Effector memory CD8-positive, alpha-beta T cell (primary cell): ENCODE data around the gene CASZ1.

Experiments used
- ATAC-seq: fragments of 150-1000 bp; cut with Tn5 transposase; replicated peaks from 2 replicates; pipeline ENCODE4 v1.10.0; 2021; ENCODE audit warnings: mild to moderate bottlenecking, moderate library complexity
- DNase-seq, 3 experiments: peaks; one replicate each; pipeline ENCODE4 v3.0.0; 2021
- H3K27ac Mint-ChIP-seq, 2 donors: one replicate each; pipeline ENCODE4 v1.8.0; 2022; ENCODE audit warnings: mild to moderate bottlenecking in 2 of 2, mixed read lengths in 2 of 2, moderate library complexity in 2 of 2
- H3K27me3 Mint-ChIP-seq, 2 donors: one replicate each; pipeline ENCODE4 v1.8.0; 2022; ENCODE audit warnings: mixed read lengths in 2 of 2
- H3K36me3 Mint-ChIP-seq: one replicate; pipeline ENCODE4 v1.8.0; 2022; ENCODE audit warnings: mild to moderate bottlenecking, moderate library complexity, mixed read lengths; ENCODE audit not compliant: insufficient read depth
- H3K4me1 Mint-ChIP-seq, 2 donors: one replicate each; pipeline ENCODE4 v1.8.0; 2022; ENCODE audit warnings: low read depth in 2 of 2, mixed read lengths in 2 of 2
- H3K4me3 Mint-ChIP-seq, 2 donors: one replicate each; pipeline ENCODE4 v1.8.0; 2022; ENCODE audit warnings: mild to moderate bottlenecking in 2 of 2, mixed read lengths in 2 of 2, moderate library complexity in 2 of 2
- H3K9me3 Mint-ChIP-seq, 2 donors: one replicate each; pipeline ENCODE4 v1.8.0; 2022; ENCODE audit warnings: mixed read lengths in 2 of 2

CASZ1 gene

DNA sequence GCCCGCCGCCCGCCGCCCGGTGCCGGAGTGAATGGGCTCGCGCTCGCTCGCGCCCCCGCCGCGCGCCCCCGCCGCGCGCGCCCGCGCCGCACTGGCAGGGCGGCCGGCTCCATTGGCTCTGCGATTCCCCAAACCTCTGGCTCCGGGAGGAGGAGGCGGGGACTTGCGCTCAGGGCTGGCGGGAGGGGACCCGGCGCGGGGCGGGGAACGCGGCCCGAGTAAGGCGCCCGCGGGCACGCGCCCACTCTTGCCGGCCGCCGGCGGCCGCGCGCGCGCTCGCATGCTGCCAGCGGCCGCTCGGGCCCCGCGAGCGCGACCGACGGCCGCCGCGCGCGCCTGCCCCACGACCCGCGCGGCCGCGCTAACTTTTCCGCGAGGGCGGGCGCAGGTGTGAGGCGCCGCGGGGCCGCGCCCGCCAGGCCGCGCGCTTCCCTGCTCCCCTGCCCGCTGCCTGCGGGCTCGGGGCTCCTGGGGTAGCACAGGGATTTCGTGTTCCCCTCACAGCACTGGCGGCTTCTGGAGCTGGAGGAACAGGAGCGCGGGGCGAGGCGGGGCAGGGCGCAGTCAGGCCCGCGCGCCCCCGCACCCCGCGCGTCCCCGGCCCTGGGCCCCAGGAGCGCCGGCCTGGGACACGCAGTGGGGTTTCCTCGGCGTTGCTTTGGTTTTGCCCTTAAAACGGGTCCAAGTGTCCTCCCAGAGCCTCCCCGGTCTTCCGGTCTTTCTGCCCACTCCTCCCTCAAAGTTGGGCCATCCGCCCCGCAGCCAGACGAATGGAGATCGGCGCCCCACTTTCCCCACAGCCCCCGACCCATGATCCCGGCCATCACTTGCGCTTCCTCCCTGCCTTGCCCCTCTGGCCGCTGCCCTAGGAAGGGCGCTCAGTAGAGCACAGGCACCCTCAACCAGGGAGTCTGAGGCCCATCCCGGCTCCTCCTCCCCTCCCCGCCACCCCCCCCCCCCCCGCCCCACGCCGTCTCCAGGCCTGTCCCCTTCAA lies 101.5 kb downstream of the CASZ1 start:
- H3K9me3 Mint-ChIP-seq, result no peaks in the 10 kb centered on the region
- peak overlapping the region; percentile 82 to 91 for H3K27ac Mint-ChIP-seq
- ATAC-seq (peak; percentile 70), DNase-seq (peak; percentile 72 to 77 (median 76))
- peak overlapping the region; percentile 85 to 95 for H3K4me3 Mint-ChIP-seq
- peaks cover 21% of the 10 kb centered on the region for H3K36me3 Mint-ChIP-seq
- no peaks in the 10 kb centered on the region for H3K27me3 Mint-ChIP-seq
- H3K4me1 Mint-ChIP-seq, result peaks cover 20 to 22% of the 10 kb centered on the region in 2 donors

DNA sequence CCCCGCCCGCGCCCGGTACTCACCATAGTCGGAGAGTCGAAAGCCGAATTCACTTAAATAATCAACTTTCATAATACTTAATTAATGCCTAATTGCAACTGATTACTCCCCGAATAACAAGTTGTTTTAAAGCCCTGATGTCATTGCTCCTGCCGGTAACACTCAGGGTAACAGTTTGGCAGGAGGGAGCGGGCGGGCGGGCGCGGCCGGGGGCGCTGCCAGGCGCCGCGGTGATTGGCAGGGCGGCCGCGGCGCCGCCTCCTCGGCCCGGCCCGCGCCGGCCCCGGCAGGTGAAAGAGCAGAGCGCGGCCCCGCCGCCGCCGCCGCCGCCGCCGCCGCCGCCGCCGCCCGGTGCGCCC lies 102.2 kb downstream of the CASZ1 start:
- DNase-seq, result peak in 1 of 3 experiments; percentile 32
- ATAC-seq, result peak; percentile 69
- Mint-ChIP-seq H3K27ac (peak overlapping the region; percentile 82 to 91), H3K9me3 (no peaks in the 10 kb centered on the region), H3K36me3 (peaks cover 21% of the 10 kb centered on the region), H3K27me3 (no peaks in the 10 kb centered on the region), H3K4me1 (peaks cover 23 to 26% of the 10 kb centered on the region in 2 donors), H3K4me3 (peak overlapping the region; percentile 85 to 95)

DNA sequence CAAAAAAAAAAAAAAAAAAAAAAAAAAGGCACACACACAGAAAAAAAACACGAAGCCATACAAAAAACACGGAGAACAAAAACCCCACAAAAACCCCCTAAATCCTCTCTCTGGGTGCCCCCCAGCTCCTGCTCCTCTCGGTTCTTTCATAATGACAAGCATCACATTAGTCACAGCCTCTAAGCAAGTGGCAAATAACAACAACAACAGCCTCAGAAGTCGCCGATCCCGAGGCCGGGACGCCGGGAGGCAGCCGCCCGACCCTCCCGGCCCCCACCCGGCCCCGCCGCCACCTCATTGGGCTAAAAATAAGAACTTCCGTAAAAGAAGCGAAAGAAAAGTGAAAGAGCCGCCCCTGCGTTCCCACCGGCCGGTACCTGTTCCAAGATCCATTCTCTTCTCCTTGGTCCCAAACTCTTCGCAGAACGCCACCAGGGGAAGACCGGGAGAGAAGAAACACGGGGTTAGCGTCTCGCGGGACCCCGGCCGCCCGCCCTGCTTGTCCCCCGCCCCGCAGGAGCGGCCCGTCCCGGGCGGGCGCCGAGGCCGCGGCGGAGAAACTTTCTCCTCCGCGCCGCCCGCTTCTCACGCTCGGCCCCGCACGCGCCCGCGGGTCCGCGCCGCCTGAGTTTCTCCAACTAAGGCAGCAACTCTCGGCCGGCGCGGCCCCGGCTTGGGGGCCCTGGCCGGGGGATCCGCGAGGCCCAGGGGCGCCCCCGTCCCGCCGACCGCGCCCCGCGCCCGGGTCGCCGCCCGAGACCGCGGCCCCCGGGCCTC lies 102.8 kb downstream of the CASZ1 start:
- Mint-ChIP-seq H3K4me1 (peaks cover 23 to 28% of the 10 kb centered on the region in 2 donors), H3K27ac (peak overlapping the region; percentile 82 to 91), H3K4me3 (peak overlapping the region; percentile 85 to 95), H3K9me3 (no peaks in the 10 kb centered on the region), H3K36me3 (peaks cover 27% of the 10 kb centered on the region), H3K27me3 (no peaks in the 10 kb centered on the region)
- ATAC-seq, result peak; percentile 20
- DNase-seq, result peak; percentile 30 to 39 (median 32)

DNA sequence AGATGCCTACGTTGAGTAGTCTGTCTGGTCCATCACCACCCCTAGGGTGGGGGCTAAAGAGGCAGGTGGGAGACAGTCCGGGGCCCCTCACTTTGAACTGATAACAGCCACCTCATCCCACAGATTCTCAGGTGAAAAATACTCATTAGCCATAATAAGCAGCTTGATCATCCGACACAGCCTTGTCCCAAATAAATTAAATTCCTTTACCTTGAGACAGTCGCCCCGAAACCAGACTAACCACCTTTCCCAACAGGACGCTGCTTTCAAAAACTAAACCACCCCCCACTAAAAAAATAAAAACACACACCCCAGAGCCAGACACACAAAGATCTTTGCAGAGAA lies 103.3 kb downstream of the CASZ1 start:
- peak overlapping the region; percentile 85 to 95 for H3K4me3 Mint-ChIP-seq
- no peaks in the 10 kb centered on the region for H3K9me3 Mint-ChIP-seq
- no peaks in the 10 kb centered on the region for H3K27me3 Mint-ChIP-seq
- ATAC-seq (no peak), DNase-seq (no peak)
- peaks cover 24 to 32% of the 10 kb centered on the region in 2 donors for H3K4me1 Mint-ChIP-seq
- H3K36me3 Mint-ChIP-seq, result peaks cover 32% of the 10 kb centered on the region
- H3K27ac Mint-ChIP-seq, result peak overlapping the region; percentile 82 to 91

DNA sequence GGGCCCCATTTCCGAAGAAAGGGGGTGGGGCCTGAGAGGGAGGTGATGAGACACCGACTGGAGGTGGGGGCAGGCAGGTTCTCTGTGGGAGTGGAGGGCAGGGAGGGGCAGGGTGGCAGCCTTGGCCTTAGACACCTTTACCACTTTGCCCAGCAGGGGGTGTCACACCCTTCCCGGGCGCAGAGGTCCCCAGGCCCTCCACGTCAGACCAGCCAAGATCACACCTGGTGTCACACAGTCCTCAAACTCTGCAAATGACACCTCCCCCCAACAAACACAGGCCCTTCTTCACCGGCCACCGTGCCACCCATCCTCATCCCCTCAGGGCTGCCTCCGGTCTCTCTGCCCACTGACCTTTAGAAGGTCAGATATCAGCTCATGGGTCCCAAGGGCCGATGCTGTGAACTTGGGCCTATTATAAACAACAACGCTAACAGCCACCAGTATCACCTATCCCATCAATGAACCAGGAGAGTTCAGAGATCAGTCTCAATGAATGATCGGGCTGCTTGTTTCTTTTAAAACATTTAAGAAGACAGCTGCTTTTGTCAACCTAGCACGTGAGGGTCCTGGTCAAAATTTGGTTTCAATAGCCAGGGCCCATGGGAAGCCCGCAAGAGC lies 103.9 kb downstream of the CASZ1 start:
- H3K27ac Mint-ChIP-seq, result peak overlapping the region; percentile 82 to 91
- H3K27me3 Mint-ChIP-seq, result no peaks in the 10 kb centered on the region
- H3K9me3 Mint-ChIP-seq, result no peaks in the 10 kb centered on the region
- H3K4me1 Mint-ChIP-seq, result peaks cover 28 to 37% of the 10 kb centered on the region in 2 donors
- peaks cover 38% of the 10 kb centered on the region for H3K36me3 Mint-ChIP-seq
- DNase-seq (peak; percentile 54 to 57 (median 56)), ATAC-seq (peak; percentile 40)
- H3K4me3 Mint-ChIP-seq, result peak overlapping the region; percentile 85 to 95

DNA sequence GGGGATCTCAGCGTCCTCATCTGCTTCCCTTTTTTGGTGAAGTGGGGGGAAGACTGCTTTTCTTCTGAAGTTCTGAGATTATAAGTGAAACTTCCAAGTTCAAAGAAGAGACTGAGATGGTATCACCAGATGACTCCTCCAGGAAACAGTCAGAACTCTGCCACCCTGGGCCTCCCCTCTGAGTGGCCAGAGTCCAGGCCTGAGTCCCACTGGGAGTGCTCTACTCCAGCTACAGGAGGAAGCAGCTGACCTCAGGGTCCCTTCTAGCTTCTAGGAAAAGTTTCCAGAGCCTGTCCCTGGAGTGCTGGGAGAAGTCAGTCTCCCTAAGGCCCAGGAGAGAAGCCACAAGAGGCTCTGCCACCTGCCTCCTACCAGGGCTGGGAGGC lies 104.7 kb downstream of the CASZ1 start:
- Mint-ChIP-seq H3K27me3 (no peaks in the 10 kb centered on the region), H3K4me3 (no peak overlapping the region), H3K36me3 (peaks cover 46% of the 10 kb centered on the region), H3K9me3 (no peaks in the 10 kb centered on the region), H3K27ac (no peak overlapping the region), H3K4me1 (peaks cover 32 to 37% of the 10 kb centered on the region in 2 donors)
- no peak for ATAC-seq
- no peak for DNase-seq

DNA sequence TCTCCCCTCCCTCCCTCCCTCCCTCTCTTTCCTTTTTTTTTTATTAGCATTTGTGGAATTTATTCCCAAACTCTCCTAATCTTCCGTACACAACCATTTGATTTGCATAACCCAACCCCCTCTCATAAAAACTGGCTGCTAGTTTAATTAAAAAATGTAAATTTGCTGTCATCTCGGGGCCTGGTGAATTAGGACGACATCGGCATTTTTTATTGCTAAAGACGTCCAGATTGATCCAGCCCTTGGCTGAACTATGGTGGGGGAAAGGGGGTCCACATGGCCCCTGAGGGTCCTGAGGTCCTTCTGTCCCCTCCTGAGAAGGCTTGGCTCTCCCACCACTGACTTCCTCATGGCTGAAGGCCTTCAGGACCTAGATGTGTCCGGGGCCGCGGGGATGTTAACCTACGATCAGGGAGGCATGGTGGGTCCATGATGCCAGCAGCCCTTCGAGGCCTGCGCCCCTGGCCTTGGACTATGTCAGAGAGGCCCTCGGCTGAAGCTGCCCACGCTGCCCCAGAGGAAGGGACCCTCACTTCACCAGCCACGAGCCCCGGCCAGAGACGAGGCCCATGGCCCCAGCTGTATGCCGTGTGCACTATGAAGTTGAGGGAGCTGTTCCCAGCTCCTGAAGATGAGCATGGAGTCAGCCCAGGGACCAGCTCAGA lies 105.2 kb downstream of the CASZ1 start:
- DNase-seq (no peak), ATAC-seq (no peak)
- Mint-ChIP-seq H3K4me3 (no peak overlapping the region), H3K27me3 (no peaks in the 10 kb centered on the region), H3K9me3 (no peaks in the 10 kb centered on the region), H3K4me1 (peaks cover 35 to 40% of the 10 kb centered on the region in 2 donors), H3K27ac (no peak overlapping the region), H3K36me3 (peaks cover 50% of the 10 kb centered on the region)

DNA sequence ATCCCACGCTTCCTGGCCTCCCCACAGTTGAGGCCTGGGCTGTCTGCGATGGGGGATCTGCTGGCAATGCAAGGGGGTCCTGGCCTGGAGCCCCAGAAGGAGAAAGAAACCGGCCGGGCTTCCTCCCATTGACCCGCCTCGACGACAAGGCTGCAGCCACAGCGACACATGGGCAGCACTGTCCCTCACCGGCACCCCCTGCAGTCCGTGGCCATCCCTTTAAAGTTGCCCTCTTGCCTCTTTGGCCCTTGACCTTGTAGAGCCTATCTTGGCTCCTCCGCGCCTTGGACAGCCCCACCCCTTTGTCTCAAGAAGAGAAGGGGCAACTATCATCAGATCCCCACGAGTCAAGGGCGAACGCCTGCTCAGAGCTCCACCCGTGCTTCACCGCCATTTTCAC lies 106.0 kb downstream of the CASZ1 start:
- Mint-ChIP-seq H3K27me3 (no peaks in the 10 kb centered on the region), H3K36me3 (peaks cover 48% of the 10 kb centered on the region), H3K27ac (peak overlapping the region in 1 of 2 donors; percentile 65), H3K9me3 (no peaks in the 10 kb centered on the region), H3K4me1 (peaks cover 34 to 42% of the 10 kb centered on the region in 2 donors), H3K4me3 (no peak overlapping the region)
- DNase-seq (no peak), ATAC-seq (no peak)

DNA sequence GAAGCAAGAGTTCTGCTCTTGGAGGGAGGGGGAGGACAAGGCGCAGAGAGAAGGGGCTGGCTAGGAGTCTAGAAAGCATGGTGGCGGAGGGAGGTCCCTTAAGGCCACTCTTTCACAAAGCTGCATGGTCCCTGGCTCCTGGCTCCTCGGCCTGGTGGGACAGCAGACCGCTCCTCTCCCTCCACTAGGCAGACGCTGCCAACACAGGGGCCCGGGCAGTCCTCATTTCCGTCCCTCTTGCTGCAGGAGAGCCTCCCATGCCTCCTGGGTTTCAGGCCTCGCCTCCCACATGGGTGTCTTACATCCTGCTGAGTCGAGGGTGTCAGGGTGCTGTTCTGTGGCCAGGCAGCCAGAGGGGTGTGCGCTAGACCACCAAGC lies 108.0 kb downstream of the CASZ1 start:
- Mint-ChIP-seq H3K27me3 (no peaks in the 10 kb centered on the region), H3K36me3 (peaks cover 51% of the 10 kb centered on the region), H3K27ac (no peak overlapping the region), H3K9me3 (no peaks in the 10 kb centered on the region), H3K4me3 (no peak overlapping the region), H3K4me1 (peaks cover 38 to 48% of the 10 kb centered on the region in 2 donors)
- ATAC-seq (no peak), DNase-seq (no peak)

DNA sequence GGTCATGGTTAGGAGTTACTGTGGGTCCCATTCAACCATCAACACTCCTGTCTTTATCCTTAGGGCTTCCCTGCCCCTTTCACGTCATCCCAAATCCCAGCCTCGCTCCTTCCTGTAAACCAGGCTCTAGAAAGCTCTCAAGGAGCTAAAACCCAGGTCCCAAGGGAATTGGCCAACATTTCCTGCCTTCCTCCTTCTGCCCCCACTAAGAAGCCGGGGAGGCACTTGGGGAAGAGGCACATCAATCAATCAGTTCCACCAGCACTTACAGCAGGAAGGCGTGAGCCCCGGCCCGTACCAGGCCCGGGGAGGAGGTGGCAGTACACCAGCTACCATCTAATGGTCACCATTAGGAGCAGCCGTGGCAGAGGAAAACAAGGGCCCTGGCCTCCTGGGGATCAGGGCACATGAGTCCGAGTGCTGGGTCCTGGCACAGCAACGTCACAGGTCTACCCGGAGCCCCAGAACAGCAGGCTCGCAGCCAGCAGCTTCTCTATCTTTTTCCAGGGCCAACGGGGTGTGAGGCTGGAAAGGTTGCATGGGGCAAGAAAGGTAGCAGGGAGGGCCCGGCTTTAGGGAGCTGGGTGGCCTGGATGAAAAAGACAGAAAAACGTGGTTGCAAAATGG lies 108.6 kb downstream of the CASZ1 start:
- peaks cover 48% of the 10 kb centered on the region for H3K36me3 Mint-ChIP-seq
- no peak for DNase-seq
- H3K4me3 Mint-ChIP-seq, result no peak overlapping the region
- peaks cover 37 to 48% of the 10 kb centered on the region in 2 donors for H3K4me1 Mint-ChIP-seq
- ATAC-seq, result no peak
- H3K27ac Mint-ChIP-seq, result peak overlapping the region in 1 of 2 donors; percentile 59
- no peaks in the 10 kb centered on the region for H3K9me3 Mint-ChIP-seq
- no peaks in the 10 kb centered on the region for H3K27me3 Mint-ChIP-seq

DNA sequence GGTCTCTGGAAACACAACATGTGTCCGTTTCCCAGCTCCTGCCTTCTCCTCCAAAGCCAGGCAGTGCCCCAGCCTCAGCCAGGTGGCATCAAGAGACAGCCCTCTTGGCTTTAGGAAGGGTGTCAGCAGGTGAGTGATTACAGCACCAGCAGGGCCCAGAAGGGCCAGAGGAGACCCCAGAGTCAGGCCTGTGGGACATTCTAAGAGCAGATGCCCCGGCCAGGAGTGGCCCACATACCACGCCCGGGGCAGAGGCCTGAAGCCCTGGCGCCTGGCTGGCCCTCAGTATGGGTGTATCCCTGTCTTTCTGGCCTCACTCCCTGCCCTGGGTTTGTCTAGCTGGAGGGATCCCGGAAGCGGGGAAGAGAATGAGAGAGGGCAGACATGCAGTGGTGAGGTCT lies 109.2 kb downstream of the CASZ1 start:
- ATAC-seq, result no peak
- no peak for DNase-seq
- Mint-ChIP-seq H3K27me3 (no peaks in the 10 kb centered on the region), H3K4me1 (peaks cover 36 to 48% of the 10 kb centered on the region in 2 donors), H3K27ac (peak overlapping the region in 1 of 2 donors; percentile 59), H3K4me3 (no peak overlapping the region), H3K9me3 (no peaks in the 10 kb centered on the region), H3K36me3 (peaks cover 45% of the 10 kb centered on the region)

DNA sequence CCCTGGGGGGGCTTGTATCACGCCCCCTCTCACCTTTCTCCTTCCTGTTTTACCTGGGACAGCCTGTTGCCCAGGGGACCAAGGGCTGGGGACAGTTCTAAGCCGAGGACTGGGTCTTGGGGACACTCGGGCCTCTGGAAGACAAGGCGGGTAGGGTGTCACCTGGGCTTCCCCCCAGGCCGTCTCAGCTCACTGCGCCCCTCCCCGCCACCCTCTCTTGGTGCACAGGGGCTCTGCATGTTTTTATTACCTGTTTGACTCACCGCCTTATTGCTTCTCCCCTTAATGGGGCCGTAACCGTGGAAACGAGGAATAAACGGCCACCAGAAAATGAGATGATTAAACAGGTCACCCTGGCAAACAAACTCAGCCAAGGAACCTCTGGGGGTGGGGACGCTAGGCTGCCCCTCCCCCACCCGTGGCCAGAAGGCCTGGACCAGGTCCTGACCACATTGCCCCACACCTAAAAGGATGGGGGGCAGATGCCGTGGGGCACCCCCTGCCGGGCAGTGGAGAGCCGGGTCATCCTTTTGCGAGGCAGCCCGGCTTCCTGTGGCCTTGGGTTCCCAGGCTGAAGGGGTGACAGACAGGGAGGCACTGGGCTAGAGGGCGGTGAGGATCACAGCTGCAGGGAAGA lies 109.9 kb downstream of the CASZ1 start:
- H3K27ac Mint-ChIP-seq, result peak overlapping the region in 1 of 2 donors; percentile 60
- no peaks in the 10 kb centered on the region for H3K27me3 Mint-ChIP-seq
- H3K4me1 Mint-ChIP-seq, result peaks cover 40 to 52% of the 10 kb centered on the region in 2 donors
- ATAC-seq, result no peak
- no peak overlapping the region for H3K4me3 Mint-ChIP-seq
- no peak for DNase-seq
- no peaks in the 10 kb centered on the region for H3K9me3 Mint-ChIP-seq
- peaks cover 49% of the 10 kb centered on the region for H3K36me3 Mint-ChIP-seq
